ENCODE data around the gene PROK2. TPM values are rescaled to one million over a fixed set of nuclear protein-coding genes. Genes with fewer than 3 reads are reported as not detected.

Gene PROK2
- total and polyA plus RNA-seq, 3 donors from 2014 or later: 4.9 to 23.1 (median 7.7) TPM

DNA sequence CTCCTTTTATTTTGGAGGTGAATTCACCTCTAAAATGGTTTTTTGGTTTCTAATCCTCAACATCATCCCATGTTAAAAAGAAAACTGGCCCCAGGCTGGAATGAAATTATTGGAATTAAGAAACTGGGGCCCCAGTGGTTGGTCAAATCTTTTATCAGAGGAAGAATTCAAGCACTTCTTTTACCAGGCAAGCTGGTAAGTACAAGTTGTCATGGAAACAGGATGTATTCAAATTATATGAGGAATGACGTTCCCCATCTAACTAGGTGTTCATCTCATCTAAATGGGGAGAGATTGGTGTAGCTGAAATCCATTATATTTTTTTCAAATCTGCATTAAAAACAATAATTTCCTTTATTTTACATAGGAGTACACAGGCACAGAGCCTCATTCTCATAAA is 50.1 kb downstream of the PROK2 start:
- intact Hi-C loops (cut with DNase I; ENCODE audit: low total_unique reads): no loop called here
- no peak for DNase-seq
- TF ChIP-seq CTCF (IDR thresholded peaks at IDR 0.05) (no peak), POLR2A (IDR thresholded peaks at IDR 0.05) (no peak)
- H3K27me3 ChIP-seq: no peaks in the 10 kb centered on the region
- H3K9me3 ChIP-seq: no peaks in the 10 kb centered on the region
- no peaks in the 10 kb centered on the region for H3K4me1 ChIP-seq
- H3K4me3 ChIP-seq: no peak overlapping the region
- no peaks in the 10 kb centered on the region for H3K36me3 ChIP-seq (ENCODE audit: low read depth, missing control alignments)
- WGBS, 2 donors: 80 to 83% methylated on average over 1 of the region's 1 CpG
- no peak overlapping the region for H3K27ac ChIP-seq

DNA sequence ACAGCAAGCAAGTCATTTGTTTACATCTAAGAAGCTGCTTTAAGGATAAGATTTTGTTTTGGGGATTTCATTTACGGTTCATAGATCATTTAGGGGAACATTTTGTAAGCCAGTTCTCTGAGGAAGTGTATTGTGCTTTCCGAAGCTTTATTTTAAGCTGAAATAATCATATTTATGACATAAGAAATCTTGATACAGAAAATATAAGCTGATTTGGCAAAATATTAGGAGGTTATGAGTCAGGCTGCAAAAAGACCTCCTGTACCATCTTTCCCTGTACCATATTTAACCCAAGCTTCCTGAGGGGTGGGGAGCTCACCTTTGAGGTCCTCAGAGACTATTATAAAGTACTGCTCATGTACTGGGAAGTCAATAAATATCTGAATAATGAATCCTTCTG is 51.6 kb downstream of the PROK2 start:
- 93 to 95% methylated on average over 2 of the region's 2 CpGs for WGBS, 2 donors
- Histone ChIP-seq H3K4me3 (no peak overlapping the region), H3K9me3 (no peaks in the 10 kb centered on the region), H3K4me1 (no peaks in the 10 kb centered on the region), H3K36me3 (ENCODE audit: low read depth, missing control alignments) (no peaks in the 10 kb centered on the region), H3K27ac (no peak overlapping the region), H3K27me3 (no peaks in the 10 kb centered on the region)
- TF ChIP-seq POLR2A (IDR thresholded peaks at IDR 0.05) (no peak), CTCF (IDR thresholded peaks at IDR 0.05) (no peak)
- intact Hi-C loops (cut with DNase I; ENCODE audit: low total_unique reads): no loop called here
- DNase-seq: no peak

DNA sequence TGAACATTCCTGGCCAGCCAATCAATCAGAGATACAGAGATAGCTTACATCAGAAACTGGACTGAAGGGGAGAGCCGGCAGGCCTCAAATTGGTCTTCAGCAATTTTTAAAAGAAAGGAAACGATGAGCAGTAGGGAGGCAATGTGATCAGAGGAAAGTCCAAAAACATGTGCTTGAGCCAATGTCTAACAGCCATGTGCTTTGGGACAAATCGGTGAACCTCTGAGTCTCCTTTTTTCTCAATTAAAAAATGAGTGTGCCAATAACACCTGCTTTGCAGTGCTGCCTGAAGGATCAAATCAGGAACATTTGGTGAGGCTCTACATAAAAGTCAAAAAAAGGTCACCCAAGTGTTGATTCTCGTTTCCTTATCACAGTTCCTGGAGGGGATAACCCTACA is 52.3 kb downstream of the PROK2 start:
- H3K36me3 ChIP-seq (ENCODE audit: low read depth, missing control alignments): no peaks in the 10 kb centered on the region
- H3K4me3 ChIP-seq: no peak overlapping the region
- no peaks in the 10 kb centered on the region for H3K27me3 ChIP-seq
- no peak overlapping the region for H3K27ac ChIP-seq
- no peaks in the 10 kb centered on the region for H3K4me1 ChIP-seq
- intact Hi-C loops (cut with DNase I; ENCODE audit: low total_unique reads): no loop called here
- no peak for DNase-seq
- TF ChIP-seq POLR2A (IDR thresholded peaks at IDR 0.05) (no peak), CTCF (IDR thresholded peaks at IDR 0.05) (no peak)
- WGBS, 2 donors: 82 to 87% methylated on average over 4 of the region's 4 CpGs
- H3K9me3 ChIP-seq: no peaks in the 10 kb centered on the region

GRCh38 chr3:71728632-71729342 is 56.2 kb downstream of the PROK2 start:
- Histone ChIP-seq H3K4me1 (peaks cover 9% of the 10 kb centered on the region), H3K36me3 (ENCODE audit: low read depth, missing control alignments) (no peaks in the 10 kb centered on the region), H3K4me3 (no peak overlapping the region), H3K9me3 (no peaks in the 10 kb centered on the region), H3K27me3 (no peaks in the 10 kb centered on the region), H3K27ac (no peak overlapping the region)
- TF ChIP-seq POLR2A (IDR thresholded peaks at IDR 0.05) (no peak), CTCF (IDR thresholded peaks at IDR 0.05) (no peak)
- WGBS, 2 donors: 65 to 69% methylated on average over 4 of the region's 4 CpGs
- intact Hi-C loops (cut with DNase I; ENCODE audit: low total_unique reads): no loop called here
- no peak for DNase-seq

GRCh38 chr3:71726146-71726545 is 58.8 kb downstream of the PROK2 start:
- Histone ChIP-seq H3K36me3 (ENCODE audit: low read depth, missing control alignments) (no peaks in the 10 kb centered on the region), H3K4me1 (peaks cover 11% of the 10 kb centered on the region), H3K27ac (no peak overlapping the region), H3K4me3 (no peak overlapping the region), H3K9me3 (no peaks in the 10 kb centered on the region), H3K27me3 (no peaks in the 10 kb centered on the region)
- DNase-seq: no peak
- no peak for TF ChIP-seq POLR2A (IDR thresholded peaks at IDR 0.05)
- no peak for TF ChIP-seq CTCF (IDR thresholded peaks at IDR 0.05)
- 68 to 92% methylated on average over 8 of the region's 8 CpGs for WGBS, 2 donors
- intact Hi-C loops (cut with DNase I; ENCODE audit: low total_unique reads): no loop called here

Data from testis (tissue), 3 donors.